HepG2 (cell line): ENCODE measurements around the gene DOCK9. TPM values are rescaled to one million over a fixed set of nuclear protein-coding genes. Genes with fewer than 3 reads are reported as not detected.

Experiments used
- ATAC-seq: fragments of 200-7000 bp; cut with Tn5 transposase; 3 replicates; pipeline ENCODE4 v1.9.1; 2020; ENCODE audit warnings: mild to moderate bottlenecking, moderate library complexity
- BruUV-seq: library from RNA; stranded (reverse); fragments of 400-500 nt; replicated peaks from 2 replicates; lab custom pipeline; 2021; lab: Mats Ljungman, UMichigan
- CTCF ChIA-PET: fragments of 300-600 bp; formaldehyde crosslinking; extraction: SDS; loops from one replicate; lab custom pipeline; 2021; ENCODE audit warnings: low total read pairs, inconsistent platforms, low intra/inter-chr PET ratio; lab: Yijun Ruan, JAX
- POLR2A ChIA-PET: fragments of 350-600 bp; sonication (Branson Sonifier 250); formaldehyde crosslinking; loops from one replicate; lab custom pipeline; 2020; ENCODE audit warnings: antibody characterized with exemption, inconsistent platforms; lab: Yijun Ruan, JAX
- DNase-seq: peaks from one replicate; pipeline ENCODE4 v3.0.0-alpha.2; 2015; ENCODE audit warnings: low spot score
- FAIRE-seq: peaks from 3 replicates; lab custom pipeline; 2011; peaks lifted over from hg19 to GRCh38; lab: Jason Lieb, UNC
- H2AFZ ChIP-seq: one replicate; pipeline ENCODE4 v1.6.1; 2011; ENCODE audit warnings: low read length, inconsistent platforms
- H3K27ac ChIP-seq: fragments of 300-600 bp; 3 replicates; pipeline ENCODE4 v1.8.0; 2011; ENCODE audit warnings: mixed run types, mild to moderate bottlenecking, mixed read lengths, low read length, inconsistent platforms; ENCODE audit not compliant: insufficient read depth; ENCODE audit errors: extremely low read length
- H3K27me3 ChIP-seq, 2 experiments: fragments of 200-600 bp in 1 of 2; 2 replicates in 1 of 2; 3 replicates in 1 of 2; pipeline versions ENCODE4 v1.6.0 to v1.8.0; 2011; ENCODE audit warnings: low read length in 2 of 2, mild to moderate bottlenecking in 2 of 2, moderate library complexity in 2 of 2, inconsistent platforms in 1 of 2; ENCODE audit not compliant: insufficient read depth in 2 of 2, control insufficient read depth in 1 of 2
- H3K36me3 ChIP-seq, 2 experiments: fragments of 200-600 bp in 1 of 2; replicated peaks in 1 of 2; 2 replicates in 1 of 2; 3 replicates in 1 of 2; pipeline versions ENCODE4 v1.5.1 to v1.8.0; 2011; ENCODE audit warnings: low read length in 2 of 2, inconsistent platforms in 1 of 2; ENCODE audit not compliant: insufficient read depth in 2 of 2, control insufficient read depth in 1 of 2
- H3K4me1 ChIP-seq: 2 replicates; pipeline ENCODE4 v1.5.1; 2012; ENCODE audit warnings: low read length, inconsistent platforms; ENCODE audit not compliant: insufficient read depth
- H3K4me2 ChIP-seq: 2 replicates; pipeline ENCODE4 v1.6.0; 2011; ENCODE audit warnings: low read depth, low read length, inconsistent platforms
- H3K4me3 ChIP-seq, 3 experiments: fragments of 200-600 bp in 1 of 3; sonication (generic), shearing (Covaris generic) in 1 of 3; replicated peaks in 1 of 3; 2 replicates each; pipeline ENCODE4 v1.5.1; 2011 to 2016; ENCODE audit warnings: low read length in 3 of 3, inconsistent platforms in 2 of 3, low read depth in 2 of 3, mild to moderate bottlenecking in 2 of 3, control low read depth in 1 of 3, mixed read lengths in 1 of 3; ENCODE audit not compliant: insufficient read depth in 1 of 3
- H3K79me2 ChIP-seq: one replicate; pipeline ENCODE4 v1.6.1; 2011; ENCODE audit warnings: low read length, inconsistent platforms; ENCODE audit not compliant: insufficient read depth
- H3K9ac ChIP-seq: 2 replicates; pipeline ENCODE4 v1.6.0; 2011; ENCODE audit warnings: mild to moderate bottlenecking, low read depth, low read length, inconsistent platforms; ENCODE audit not compliant: insufficient read depth
- H3K9me3 ChIP-seq: 2 replicates; pipeline ENCODE4 v1.5.1; 2012; ENCODE audit warnings: mild to moderate bottlenecking, low read length
- H4K20me1 ChIP-seq: 2 replicates; pipeline ENCODE4 v1.6.0; 2011; ENCODE audit warnings: inconsistent platforms, mild to moderate bottlenecking, low read length, moderate library complexity; ENCODE audit not compliant: insufficient read depth
- HOXA5 ChIP-seq: sonication (generic); formaldehyde crosslinking; IDR thresholded peaks from 2 replicates; pipeline ENCODE4 v1.4.0; 2020; ENCODE audit warnings: missing genetic modification reagents
- NBN ChIP-seq: fragments of 450-650 bp; conservative IDR thresholded peaks from 2 replicates; pipeline ENCODE4 v1.6.1; 2017
- NR1H2 ChIP-seq: sonication (generic); formaldehyde crosslinking; IDR thresholded peaks from 2 replicates; pipeline ENCODE4 v1.8.1; 2022; ENCODE audit warnings: low read depth, missing genetic modification reagents, borderline replicate concordance
- NR2C2 ChIP-seq: sonication (generic); formaldehyde crosslinking; IDR thresholded peaks from 2 replicates; pipeline ENCODE4 v1.4.0; 2020; ENCODE audit warnings: missing genetic modification reagents, mild to moderate bottlenecking, moderate library complexity, borderline replicate concordance
- PHF5A ChIP-seq: IDR thresholded peaks from one replicate; pipeline ENCODE4 v1.6.1; 2018; ENCODE audit warnings: low read depth, missing genetic modification reagents; ENCODE audit not compliant: unreplicated experiment
- SMC3 ChIP-seq: IDR thresholded peaks from 2 replicates; pipeline ENCODE4 v1.6.1; 2011; ENCODE audit warnings: low read length, improper control_type of control experiment
- ZBTB8A ChIP-seq: sonication (generic); formaldehyde crosslinking; IDR thresholded peaks from 2 replicates; pipeline ENCODE4 v1.4.0; 2020; ENCODE audit warnings: mild to moderate bottlenecking, low read depth, missing genetic modification reagents, borderline replicate concordance
- ZMYM3 ChIP-seq: sonication (generic); formaldehyde crosslinking; IDR thresholded peaks from 2 replicates; pipeline ENCODE4 v1.5.1; 2020; ENCODE audit warnings: mild to moderate bottlenecking, missing genetic modification reagents
- ZNF777 ChIP-seq: sonication (generic); formaldehyde crosslinking; IDR thresholded peaks from 2 replicates; pipeline ENCODE4 v1.4.0; 2020; ENCODE audit warnings: missing genetic modification reagents
- whole genome bisulfite sequencing: methylation state at CpG from one replicate; pipeline ENCODE4 v1.1.6; 2017; ENCODE audit warnings: low lambda C conversion rate; 5-methylcytosine and 5-hydroxymethylcytosine counted together
- in situ Hi-C: cut with HindIII; loops from 2 replicates; pipeline ENCODE4 v1.10.0; 2017; ENCODE audit warnings: low pct_unique_long_range_greater_than_20kb; ENCODE audit not compliant: extremely low pct_ligation_motif_present
- intact Hi-C: fragments of 100-400 bp; cut with micrococcal nuclease; formaldehyde crosslinking; loops from one replicate; pipeline ENCODE4 v1.10.0; 2022; ENCODE audit not compliant: unreplicated experiment
- polyA plus RNA-seq, 8 experiments: library from polyadenylated mRNA; depleted of rRNA in 3 of 8; stranded (reverse) in 7 of 8; unstranded in 1 of 8; fragments of >200 nt; fragmentation: Illumina TruSeq in 4 of 8; extraction: Trizol in 4 of 8; gene quantifications; 2 replicates each; pipeline versions ENCODE4 v1.2.1 to v1.2.3, GENCODE V29; 2011 to 2016; ENCODE audit warnings: low read depth in 4 of 8, missing spikeins in 1 of 8, mixed read lengths in 1 of 8; ENCODE audit not compliant: insufficient read depth in 1 of 8
- total RNA-seq, 5 experiments: library from RNA; depleted of rRNA; stranded (reverse); fragments of >200 nt; fragmentation: Illumina TruSeq; extraction: Trizol; gene quantifications; 2 replicates each; pipeline ENCODE4 v1.2.3, GENCODE V29; 2016; ENCODE audit warnings: low read depth in 1 of 5
- TF ChIP-seq, protein P1 (sequence below): IDR thresholded peaks from 2 replicates; pipeline ENCODE4 v1.6.1; 2012; ENCODE audit warnings: low read depth, low read length, improper control_type of control experiment
- TF ChIP-seq, protein P2 (sequence below): sonication (generic); formaldehyde crosslinking; IDR thresholded peaks from 2 replicates; pipeline ENCODE4 v1.4.0; 2020; ENCODE audit warnings: missing genetic modification reagents
- TF ChIP-seq, protein P3 (sequence below): sonication (generic); formaldehyde crosslinking; IDR thresholded peaks from 2 replicates; pipeline ENCODE4 v1.4.0; 2020; ENCODE audit warnings: mild to moderate bottlenecking, missing genetic modification reagents

The DOCK9 gene
- total and polyA plus RNA-seq, 2 of the 13 experiments (the other 11 are each of a cell fraction or from before 2014, with no cell fraction given), result 0.44 to 0.97 TPM

DNA sequence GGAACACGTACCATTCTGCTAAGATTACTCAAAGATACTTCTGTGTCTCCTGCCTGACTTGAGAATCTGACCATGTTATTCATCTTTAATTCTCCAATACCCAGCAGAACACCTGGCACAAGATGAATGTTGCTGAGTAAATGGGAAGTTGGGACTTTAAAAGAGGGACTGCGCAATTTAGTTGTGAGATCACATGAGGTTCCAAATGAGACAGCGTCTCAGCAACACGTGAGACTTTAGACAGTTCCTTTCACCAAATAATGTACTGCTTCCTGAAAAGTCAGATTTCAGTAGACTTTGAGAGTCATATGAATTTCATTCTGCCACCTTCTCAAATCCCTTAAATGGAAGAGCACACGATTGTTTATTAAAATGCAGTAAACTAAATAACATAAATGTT is 36.7 kb downstream of the DOCK9 start (continued):
- TF ChIP-seq, protein P1, sequence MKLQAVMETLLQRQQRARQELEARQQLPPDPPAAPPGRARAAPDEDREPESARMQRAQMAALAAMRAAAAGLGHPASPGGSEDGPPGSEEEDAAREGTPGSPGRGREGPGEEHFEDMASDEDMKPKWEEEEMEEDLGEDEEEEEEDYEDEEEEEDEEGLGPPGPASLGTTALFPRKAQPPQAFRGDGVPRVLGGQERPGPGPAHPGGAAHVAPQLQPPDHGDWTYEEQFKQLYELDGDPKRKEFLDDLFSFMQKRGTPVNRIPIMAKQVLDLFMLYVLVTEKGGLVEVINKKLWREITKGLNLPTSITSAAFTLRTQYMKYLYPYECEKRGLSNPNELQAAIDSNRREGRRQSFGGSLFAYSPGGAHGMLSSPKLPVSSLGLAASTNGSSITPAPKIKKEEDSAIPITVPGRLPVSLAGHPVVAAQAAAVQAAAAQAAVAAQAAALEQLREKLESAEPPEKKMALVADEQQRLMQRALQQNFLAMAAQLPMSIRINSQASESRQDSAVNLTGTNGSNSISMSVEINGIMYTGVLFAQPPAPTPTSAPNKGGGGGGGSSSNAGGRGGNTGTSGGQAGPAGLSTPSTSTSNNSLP, result no peak
- TF ChIP-seq ZBTB8A, result no peak

DNA sequence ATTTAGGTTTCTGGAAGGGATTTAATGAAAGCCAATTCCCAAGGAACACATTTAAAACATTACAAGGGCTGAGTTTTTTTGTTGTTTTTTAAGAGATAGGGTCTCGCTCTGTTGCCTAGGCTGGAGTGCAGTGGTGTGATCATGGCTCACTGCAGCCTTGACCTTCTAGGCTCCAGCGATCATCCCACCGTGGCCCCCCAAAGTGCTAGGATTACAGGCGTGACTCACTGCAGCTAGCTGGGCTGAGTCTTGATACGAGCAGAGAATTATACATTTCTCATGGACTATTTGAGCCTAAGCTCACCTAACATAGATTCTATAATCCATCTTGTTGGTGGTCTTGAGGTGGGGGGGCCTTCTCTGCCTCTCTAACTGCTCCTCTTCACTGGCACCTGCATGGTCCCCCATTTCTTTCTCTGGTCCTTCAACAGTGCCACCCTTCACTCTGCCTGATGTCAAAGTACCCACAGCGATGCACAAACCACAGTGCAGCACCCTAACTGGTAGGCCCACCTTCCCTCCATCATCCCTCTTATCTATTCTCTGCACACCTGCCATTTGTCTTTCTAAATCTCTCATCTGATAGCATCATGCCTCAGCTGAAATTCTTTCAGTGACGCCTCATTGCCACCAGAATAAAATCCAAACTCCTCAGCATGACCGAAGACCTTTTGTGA is 37.4 kb downstream of the DOCK9 start:
- ChIA-PET CTCF (no interaction called here), POLR2A (no interaction called here)
- Histone ChIP-seq H3K4me3 (no peak overlapping the region), H3K36me3 (no peaks in the 10 kb centered on the region), H3K27me3 (no peaks in the 10 kb centered on the region), H3K27ac (no peak overlapping the region), H4K20me1 (no peaks in the 10 kb centered on the region), H3K9me3 (no peaks in the 10 kb centered on the region), H3K79me2 (no peaks in the 10 kb centered on the region), H2AFZ (no peak overlapping the region), H3K4me1 (no peaks in the 10 kb centered on the region), H3K4me2 (no peak overlapping the region), H3K9ac (no peak overlapping the region)
- FAIRE-seq, result no peak
- in situ Hi-C loops, result no loop called here
- intact Hi-C loops, result no loop called here
- 79% methylated on average over 6 of the region's 8 CpGs for WGBS
- no peak for DNase-seq
- no TSS peak for BruUV-seq
- no peak for ATAC-seq
- TF ChIP-seq ZMYM3 (CRISPR knock-in tag) (no peak), PHF5A (CRISPR knock-in tag) (no peak), ZNF777 (CRISPR knock-in tag) (no peak), HOXA5 (CRISPR knock-in tag) (no peak), NR1H2 (CRISPR knock-in tag) (no peak), SMC3 (no peak), NR2C2 (CRISPR knock-in tag) (no peak), NBN (no peak)
- TF ChIP-seq, protein P2, sequence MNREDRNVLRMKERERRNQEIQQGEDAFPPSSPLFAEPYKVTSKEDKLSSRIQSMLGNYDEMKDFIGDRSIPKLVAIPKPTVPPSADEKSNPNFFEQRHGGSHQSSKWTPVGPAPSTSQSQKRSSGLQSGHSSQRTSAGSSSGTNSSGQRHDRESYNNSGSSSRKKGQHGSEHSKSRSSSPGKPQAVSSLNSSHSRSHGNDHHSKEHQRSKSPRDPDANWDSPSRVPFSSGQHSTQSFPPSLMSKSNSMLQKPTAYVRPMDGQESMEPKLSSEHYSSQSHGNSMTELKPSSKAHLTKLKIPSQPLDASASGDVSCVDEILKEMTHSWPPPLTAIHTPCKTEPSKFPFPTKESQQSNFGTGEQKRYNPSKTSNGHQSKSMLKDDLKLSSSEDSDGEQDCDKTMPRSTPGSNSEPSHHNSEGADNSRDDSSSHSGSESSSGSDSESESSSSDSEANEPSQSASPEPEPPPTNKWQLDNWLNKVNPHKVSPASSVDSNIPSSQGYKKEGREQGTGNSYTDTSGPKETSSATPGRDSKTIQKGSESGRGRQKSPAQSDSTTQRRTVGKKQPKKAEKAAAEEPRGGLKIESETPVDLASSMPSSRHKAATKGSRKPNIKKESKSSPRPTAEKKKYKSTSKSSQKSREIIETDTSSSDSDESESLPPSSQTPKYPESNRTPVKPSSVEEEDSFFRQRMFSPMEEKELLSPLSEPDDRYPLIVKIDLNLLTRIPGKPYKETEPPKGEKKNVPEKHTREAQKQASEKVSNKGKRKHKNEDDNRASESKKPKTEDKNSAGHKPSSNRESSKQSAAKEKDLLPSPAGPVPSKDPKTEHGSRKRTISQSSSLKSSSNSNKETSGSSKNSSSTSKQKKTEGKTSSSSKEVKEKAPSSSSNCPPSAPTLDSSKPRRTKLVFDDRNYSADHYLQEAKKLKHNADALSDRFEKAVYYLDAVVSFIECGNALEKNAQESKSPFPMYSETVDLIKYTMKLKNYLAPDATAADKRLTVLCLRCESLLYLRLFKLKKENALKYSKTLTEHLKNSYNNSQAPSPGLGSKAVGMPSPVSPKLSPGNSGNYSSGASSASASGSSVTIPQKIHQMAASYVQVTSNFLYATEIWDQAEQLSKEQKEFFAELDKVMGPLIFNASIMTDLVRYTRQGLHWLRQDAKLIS (CRISPR knock-in tag), result no peak
- TF ChIP-seq, protein P3, sequence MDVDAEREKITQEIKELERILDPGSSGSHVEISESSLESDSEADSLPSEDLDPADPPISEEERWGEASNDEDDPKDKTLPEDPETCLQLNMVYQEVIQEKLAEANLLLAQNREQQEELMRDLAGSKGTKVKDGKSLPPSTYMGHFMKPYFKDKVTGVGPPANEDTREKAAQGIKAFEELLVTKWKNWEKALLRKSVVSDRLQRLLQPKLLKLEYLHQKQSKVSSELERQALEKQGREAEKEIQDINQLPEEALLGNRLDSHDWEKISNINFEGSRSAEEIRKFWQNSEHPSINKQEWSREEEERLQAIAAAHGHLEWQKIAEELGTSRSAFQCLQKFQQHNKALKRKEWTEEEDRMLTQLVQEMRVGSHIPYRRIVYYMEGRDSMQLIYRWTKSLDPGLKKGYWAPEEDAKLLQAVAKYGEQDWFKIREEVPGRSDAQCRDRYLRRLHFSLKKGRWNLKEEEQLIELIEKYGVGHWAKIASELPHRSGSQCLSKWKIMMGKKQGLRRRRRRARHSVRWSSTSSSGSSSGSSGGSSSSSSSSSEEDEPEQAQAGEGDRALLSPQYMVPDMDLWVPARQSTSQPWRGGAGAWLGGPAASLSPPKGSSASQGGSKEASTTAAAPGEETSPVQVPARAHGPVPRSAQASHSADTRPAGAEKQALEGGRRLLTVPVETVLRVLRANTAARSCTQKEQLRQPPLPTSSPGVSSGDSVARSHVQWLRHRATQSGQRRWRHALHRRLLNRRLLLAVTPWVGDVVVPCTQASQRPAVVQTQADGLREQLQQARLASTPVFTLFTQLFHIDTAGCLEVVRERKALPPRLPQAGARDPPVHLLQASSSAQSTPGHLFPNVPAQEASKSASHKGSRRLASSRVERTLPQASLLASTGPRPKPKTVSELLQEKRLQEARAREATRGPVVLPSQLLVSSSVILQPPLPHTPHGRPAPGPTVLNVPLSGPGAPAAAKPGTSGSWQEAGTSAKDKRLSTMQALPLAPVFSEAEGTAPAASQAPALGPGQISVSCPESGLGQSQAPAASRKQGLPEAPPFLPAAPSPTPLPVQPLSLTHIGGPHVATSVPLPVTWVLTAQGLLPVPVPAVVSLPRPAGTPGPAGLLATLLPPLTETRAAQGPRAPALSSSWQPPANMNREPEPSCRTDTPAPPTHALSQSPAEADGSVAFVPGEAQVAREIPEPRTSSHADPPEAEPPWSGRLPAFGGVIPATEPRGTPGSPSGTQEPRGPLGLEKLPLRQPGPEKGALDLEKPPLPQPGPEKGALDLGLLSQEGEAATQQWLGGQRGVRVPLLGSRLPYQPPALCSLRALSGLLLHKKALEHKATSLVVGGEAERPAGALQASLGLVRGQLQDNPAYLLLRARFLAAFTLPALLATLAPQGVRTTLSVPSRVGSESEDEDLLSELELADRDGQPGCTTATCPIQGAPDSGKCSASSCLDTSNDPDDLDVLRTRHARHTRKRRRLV (CRISPR knock-in tag), result no peak
